GM19324 (cell line): ENCODE measurements around the gene ZDHHC8.

ENCODE experiments used
- ATAC-seq: cut with Tn5 transposase; IDR thresholded peaks from one replicate; pipeline ENCODE4 v1.9.1; 2021; ENCODE audit warnings: mild to moderate bottlenecking, moderate library complexity; ENCODE audit not compliant: unreplicated experiment, low FRiP score

The ZDHHC8 gene

DNA sequence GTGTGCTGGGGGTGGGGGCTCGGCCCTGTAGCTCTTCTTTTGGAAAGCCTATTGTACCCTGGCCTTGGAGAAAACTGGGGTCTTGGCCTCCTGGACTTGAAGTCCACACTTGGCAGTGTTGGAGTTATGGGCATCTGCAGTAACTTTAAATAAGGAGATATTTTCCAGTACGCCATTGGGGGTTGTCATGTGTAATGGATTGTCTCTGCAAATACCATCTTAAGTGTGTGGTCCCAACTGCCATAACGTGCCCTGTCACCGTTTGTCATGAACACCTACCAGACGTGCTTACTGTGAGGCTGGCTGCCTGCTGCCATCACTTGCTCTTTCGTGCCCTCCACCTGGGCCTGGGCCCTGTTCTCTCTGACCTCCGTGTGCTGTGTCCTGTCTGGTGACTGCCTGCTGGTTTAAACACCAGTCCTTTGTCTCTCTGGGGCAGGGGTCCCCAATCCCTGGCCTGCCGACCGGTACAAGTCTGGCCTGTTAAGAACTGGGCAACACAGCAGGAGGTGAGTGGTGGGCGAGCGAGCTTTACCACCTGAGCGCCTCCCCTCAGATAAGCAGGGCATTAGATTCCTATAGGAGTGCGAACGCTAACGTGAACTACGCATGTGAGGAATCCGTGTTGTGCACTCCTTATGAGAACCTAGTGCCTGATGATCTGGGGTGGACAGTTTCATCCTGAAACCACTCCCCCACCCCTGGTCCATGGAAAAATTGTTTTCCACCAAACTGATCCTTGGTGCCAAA, 3.6 kb upstream of the ZDHHC8 start:
- no peak for ATAC-seq

DNA sequence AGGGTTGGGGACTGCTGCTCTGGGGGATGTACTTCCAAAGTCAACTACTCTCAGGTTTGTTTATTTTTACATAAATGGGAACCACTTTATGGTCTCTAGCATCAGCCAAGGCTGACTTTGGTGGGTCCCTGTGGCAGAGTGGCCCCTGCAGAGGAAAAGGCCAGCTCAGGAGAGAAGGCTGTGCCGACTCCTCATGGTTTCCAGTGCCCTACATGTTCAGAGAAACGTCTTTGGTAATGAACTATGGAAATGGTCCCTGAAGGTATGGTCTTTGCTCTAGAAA, 3.0 kb upstream of the ZDHHC8 start:
- no peak for ATAC-seq

DNA sequence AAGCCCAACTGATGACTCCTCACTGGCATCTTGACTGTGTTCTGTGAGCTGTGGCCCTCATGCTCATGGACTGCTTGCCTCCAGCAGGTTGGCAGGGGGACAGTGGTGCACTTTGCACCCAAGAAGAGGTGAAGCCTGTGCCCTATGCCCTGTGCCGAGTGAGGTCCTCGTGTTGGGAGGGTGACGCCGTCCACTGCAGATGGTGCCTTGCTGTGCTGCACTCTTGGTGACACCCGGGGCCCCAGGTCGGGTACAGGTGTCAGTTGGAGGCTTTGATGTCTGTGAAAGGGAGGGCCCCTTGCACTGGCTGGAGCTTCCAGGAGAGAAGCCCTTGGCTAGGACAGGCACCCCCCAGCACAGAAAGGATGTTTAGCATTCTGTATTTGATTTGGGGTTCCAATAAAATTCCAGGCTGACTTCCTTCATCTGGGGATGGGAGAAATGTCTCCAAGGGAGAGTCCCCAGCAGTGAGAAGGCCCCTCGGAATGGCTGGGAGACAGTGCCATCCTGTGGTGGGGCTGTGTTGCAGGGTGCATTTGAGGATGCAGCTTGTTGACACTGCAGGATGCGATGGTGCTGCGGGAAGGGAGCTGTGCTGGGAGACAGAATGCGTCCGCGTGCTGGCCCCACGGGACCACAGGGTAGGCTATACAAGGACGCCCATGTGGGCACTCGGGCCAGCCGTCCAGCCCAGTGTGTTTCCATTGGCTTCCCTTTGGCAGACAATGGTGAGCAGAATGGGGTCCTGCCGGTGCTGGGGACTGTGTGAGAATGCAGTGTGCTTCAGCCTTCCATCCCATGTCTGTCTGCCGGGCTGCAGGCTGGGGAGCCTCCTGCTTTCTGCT, 2.5 kb upstream of the ZDHHC8 start:
- no peak for ATAC-seq

DNA sequence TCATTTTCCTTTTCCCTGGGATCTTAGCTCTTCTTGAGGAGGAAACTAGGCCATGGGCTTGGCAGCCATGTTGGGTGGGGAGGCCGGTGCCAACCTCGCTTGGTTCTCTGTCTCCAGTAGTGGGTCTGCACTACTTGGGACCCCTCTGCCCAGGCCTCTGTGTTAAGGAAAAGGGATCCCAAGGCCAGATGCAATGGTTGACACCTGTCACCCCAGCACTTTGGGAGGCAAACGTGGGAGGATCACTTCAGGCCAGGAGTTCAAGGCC, 1.9 kb upstream of the ZDHHC8 start:
- ATAC-seq, result no peak

DNA sequence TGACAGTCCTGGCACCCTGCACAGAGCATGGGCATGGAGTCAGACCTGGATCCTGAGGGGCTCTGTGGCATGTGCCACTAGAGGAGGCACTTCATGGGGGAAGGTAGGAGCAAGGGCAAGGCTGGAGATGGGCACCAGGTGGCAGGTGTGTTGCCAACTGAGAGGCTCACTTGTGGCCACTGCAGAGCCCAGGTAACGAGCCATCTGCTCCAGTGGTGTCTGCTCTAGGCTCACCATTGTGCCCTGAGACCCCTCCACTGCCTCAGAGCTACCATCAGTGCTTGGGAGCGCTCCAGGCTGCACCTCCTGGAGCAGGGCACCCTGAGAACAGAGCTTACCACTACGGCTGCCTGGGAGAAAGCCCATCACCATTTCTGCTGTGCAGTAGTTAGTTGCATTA, 1.3 kb upstream of the ZDHHC8 start:
- ATAC-seq, result no peak

DNA sequence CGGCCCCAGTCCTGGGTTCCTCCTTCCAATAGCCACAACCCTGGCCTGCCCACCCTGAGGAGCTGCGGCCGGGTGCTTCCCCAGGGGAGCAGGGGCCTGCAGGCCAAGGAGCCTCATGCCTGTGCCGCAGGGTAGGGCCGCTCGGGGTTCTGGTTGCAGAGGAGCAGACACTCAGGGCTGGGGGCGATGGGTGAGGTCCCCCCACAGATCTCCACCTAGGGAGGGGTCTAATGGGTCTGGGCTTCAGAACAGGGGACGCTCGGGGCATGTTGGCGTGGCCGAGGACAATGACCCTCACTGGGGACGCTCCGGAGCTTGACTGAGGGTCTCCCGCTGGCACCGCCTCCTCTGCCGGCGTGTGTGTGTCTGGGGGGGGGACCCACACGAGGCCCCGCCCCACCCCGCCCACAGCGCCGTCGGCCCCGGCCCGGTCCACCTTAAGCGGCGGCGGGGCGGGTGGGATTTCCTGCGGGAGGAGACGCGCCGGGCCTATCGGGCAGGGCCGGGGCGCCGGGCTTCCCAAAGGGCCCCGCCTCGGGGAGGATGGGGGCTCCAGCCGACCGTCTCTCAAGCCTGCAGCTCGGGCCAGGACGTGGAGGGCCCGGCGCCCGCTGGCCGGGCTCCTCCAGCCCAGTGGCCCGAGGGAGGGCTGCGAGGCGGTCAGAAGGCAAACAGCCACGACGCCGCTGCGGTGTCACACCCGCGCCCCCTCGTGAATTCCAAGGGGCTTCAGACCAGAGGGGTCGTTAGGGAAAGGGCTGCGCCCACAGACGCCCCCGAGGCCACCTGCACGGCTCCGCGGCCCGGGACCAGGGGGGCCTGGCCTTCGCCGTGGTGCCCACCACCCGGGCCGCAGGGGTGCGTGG, 640 bp upstream of the ZDHHC8 start:
- peak; percentile 54 for ATAC-seq

DNA sequence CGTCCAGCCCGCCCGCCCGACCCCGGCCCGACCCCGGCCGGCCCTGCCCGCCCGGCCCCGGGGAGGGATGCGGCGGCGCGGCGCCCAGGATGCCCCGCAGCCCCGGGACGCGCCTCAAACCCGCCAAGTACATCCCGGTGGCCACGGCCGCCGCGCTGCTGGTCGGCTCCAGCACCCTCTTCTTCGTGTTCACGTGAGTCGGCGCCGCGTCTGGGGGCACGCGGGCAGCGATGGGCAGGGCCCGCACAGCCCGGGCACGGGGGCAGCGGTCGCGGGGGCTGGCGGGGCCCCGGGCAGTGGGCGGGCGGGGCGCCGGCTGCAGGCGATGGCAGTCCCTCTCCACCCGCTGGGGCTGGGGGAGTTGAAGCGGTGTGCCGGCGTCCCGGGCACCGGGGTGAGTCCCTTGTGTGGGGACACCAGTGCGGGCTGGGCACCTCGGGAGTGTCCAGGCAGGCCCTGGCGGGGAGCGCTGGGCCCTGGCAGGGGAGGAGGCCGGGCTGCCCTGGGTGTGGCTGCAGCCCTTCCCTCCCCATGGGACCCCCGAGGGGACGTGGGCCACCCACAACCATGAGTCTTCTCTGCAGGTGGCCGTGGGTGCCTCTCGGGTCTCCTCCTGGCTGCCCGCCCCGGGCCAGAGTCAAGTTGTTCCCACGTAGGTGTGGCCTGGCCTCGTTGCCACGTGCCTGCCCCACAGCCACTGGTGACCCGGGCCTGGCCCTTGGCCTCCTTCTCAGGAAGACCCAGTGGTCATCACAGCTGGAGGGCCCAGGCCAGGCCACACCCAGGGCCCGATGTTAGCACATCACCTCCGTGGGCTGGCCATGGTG, 468 bp downstream of the ZDHHC8 start:
- ATAC-seq, result no peak

DNA sequence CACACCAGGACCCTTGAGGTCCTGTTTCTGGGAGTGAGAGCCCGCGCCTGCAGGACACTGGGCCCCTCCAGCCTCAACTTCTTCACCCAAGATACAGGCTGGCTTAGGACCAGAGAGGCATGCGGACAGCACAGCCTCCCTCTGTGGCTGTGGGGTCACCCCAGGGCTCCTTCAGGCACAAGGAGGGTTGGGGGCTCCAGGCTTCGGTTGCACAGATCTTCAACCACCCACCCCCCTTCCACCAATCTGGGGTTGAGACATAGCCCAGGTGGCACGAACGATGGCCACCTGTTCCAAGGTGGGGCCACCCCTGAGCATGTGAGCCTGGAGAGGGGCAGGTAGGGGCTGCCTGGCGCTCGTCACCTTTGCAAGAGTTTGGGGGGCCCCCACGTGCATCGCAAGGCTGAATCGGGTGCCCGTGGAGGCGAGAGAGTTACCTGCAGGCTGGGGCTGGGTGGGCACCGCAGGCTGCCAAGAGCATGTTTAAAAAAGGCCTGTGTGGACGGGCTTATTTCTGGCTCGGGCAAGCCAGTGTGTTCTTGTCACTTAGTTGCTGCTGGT, 1.2 kb downstream of the ZDHHC8 start:
- ATAC-seq, result no peak

DNA sequence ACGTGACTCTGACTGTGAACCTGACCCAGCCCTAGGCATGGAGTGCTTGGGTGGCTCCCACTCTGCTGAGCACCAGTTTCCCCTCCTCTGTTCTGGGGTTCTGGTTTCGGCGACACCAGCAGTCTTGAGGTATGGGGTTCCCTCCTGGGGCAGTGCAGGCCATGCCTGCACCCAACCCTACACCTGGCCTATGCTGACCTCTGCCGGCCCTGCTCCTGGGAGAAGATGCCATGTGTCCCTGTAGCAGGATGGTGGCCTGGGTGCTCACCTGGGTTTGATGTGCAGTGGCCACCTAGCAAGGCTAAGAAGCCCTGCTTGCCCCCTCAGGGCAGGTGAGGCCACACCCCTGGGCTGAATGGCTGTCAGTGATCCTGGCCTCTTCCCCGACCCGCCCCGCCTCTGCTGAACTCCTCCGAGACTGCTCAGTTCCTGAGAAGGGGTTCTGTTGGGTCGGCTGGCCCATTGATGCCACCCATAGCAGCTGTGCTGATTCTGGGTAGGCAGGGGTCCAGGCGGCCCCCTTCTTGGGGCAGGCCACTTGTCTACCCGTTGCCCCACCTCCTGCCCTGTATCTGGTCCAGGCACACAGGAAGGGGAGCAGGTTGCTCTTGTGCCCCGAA, 2.4 kb downstream of the ZDHHC8 start:
- no peak for ATAC-seq

DNA sequence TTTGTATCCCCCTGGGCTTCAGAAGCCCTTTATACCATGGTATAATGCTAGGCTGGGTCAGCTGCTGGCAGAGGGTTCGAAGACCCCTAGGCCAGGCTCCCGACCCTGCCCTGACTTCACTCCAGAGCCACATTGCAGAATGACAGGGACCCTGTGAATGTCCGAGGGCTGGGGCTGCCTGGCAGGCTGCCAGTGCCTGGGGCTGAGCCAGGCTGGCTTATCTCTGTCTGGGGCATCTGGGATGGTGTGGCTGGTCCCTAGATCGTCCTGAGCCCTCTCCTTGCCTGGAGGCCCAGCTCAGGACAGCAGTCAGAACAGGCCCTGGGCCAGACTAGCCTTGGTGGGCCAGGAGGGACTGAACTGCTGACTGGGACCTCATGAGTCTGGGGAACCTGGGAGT, 3.7 kb downstream of the ZDHHC8 start:
- no peak for ATAC-seq

DNA sequence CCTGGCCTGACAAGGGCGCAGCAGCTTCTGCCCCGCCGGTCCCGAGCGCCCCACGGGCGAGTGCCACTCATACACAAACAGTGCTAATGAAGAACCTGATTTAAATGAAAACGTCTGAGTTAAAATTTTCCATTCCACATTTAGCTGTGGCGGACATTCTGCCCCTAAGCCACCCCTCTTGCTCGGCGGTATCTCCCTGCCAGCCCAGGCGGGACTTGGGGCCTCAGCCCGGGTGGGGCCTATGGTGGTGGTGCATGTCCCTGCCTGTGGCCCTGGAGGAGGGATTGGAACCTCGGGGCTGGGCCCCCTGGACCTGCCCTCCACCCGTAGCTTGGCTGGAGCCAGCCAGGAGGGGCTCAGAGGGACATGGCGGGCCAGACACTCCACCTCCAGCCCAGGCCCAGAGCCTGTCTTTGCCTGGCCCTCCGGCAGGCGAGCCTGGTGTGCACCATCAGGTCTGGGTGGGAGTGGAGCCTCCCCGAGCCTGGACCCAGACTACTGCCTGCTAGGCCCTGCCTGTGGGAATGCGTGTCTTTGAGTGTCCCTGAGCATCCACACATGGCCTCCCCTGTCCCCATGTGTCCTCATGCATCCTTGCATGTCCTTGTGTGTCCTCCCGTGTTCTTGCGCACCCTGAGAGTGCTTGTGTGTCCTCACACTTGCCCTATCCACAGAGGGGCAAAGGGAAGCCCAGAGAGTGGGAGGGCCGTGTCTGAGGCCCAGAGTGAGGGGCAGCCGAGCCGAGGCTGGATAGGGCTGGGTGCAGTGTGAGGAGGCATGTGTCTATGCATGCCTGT, 4.4 kb downstream of the ZDHHC8 start:
- no peak for ATAC-seq

DNA sequence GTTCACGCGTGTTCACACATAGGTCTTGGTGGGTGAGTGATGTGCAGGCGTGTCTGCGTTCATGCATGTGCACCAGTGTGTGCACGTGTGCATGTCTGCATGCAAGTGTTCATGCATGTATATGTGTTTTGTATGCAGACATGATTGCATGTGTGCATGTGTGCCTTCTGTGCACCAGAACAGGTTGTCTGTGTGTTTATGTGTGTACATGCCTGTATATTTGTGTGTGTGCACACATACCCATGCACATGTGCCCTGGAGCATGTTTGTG, 4.9 kb downstream of the ZDHHC8 start:
- no peak for ATAC-seq

DNA sequence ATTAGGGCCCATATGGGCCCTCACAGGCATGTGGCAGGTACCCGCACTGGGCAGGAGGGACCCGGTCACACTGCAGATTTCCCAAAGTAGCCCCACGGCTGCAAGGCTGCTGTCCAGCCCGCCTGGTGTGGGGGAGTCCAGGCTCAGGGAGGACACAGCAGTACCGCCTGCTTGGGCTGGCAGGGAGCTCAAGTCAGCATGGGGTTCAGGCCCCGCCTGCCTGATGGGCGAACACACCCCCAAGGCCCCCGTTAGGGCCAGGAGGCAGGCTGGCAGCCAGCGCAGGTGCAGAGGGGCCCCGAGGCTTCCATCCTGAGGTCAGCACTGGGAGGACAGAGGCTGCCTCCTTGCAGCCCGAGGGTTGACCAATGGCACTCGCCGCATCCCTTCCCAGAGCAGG, 5.5 kb downstream of the ZDHHC8 start:
- no peak for ATAC-seq

DNA sequence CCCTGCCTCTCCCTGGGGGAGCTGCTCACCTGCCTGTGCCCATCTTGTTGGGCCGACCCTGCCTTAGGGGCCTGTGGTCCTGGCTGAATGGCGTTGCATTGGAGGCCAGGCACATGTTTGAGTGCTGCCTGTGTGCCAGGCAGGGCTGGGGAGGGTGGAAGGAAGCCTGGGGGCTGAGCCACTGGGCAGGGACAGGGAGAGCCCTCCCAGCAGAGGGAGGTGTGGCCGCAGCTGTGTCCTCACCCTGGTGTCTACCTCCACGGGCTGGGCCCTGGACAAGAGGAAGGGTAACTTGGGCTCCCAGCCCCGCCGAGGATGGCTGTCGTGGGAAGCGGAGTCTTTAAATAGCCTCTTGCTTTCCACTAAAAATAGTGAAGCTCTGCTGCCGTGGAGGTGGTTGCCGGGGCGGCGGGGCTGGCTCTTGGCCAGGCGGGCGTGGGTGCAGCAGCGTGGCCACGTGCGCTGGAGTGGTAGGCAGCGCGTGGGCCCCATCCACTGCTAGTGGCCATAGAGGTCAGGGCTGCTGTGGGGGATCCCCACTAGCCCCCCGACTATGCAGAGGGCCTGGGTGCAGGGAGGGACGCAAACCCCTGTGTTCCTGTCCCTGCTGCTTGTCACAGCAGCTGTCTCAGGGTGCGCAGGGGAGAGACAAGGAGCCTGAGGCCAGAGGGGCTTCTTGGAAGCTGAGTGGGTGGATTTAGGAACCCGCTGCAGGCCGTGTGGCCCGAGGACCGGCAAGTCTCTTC, 6.2 kb downstream of the ZDHHC8 start:
- ATAC-seq, result no peak

DNA sequence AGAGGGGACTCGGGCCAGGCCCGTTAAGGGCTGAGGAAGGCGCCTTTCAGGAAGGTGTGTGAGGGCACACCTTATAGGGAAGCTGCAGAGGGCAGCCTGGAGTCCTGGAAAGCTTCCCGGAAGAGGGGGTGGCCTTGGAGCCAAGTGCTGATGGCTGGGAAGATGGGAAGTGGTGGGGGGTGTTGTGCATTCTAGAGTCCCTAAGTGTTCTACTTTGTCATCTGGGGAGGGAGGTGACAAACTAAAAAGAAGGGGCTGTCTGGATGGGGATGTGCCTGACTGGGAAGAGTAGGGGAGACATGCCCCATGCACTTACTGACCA, 6.8 kb downstream of the ZDHHC8 start:
- no peak for ATAC-seq

DNA sequence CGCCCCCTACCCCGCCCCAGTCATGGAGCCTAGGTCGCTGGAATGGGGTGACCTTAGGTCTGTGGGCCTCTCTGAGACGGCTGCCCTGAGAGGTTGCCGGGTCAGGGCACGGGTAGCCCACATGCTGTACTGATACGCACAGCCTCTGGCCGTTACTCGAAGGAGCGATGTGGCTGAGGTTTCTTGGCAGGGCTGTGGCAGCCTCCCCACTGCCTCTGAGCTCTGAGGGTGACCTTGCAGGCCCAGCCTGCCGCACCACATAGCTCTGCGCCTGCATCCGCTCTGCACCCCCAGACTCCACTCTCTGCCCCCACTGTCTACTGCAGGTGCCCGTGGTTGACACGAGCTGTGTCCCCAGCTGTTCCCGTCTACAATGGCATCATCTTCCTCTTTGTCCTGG, 7.3 kb downstream of the ZDHHC8 start:
- no peak for ATAC-seq

DNA sequence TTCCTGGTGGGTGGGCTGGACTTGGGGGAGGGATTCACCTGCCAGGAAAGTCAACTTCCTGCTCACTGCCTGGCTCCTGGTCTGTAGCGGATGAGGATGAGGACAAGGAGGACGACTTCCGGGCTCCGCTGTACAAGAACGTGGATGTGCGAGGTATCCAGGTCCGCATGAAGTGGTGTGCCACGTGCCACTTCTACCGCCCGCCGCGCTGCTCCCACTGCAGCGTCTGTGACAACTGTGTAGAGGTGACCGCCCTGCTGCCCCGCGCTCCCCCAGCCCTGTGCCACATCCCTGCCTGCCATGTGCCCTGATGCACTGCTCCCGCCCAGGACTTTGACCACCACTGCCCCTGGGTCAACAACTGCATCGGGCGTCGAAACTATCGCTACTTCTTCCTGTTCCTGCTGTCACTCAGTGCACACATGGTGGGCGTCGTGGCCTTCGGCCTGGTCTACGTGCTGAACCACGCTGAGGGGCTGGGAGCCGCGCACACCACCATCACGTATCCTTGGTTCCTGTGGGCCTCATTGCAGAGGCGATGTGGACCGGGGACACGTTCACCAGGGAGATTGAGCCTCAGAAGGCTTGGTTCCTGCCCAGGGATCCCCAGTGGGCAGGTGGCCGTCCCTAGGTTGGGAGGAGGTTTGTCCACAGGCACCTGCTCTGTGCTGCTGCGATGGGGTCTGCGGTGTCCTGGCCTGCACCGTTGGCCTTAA, 7.9 kb downstream of the ZDHHC8 start:
- ATAC-seq, result no peak

DNA sequence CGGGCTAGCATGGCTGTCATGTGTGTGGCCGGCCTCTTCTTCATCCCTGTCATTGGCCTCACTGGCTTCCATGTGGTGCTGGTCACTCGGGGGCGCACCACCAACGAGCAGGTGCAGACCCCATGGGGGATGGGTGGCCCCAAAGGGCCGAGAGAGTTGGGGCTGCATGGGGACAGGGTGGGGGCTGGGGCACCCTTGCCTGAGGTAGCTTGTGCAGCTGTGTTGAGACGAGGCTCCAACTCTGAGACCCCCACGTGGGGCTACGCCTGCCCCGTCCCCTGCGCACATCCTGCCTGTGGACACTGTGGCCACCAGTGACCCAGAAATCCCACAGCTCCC, 8.5 kb downstream of the ZDHHC8 start:
- ATAC-seq, result no peak
